Retinal pigment epithelial cell (primary cell): ENCODE data around the gene SLC8A2.

Experiments
- DNase-seq: peaks from one replicate; pipeline ENCODE4 v3.0.0-alpha.2; 2010; ENCODE audit warnings: low read depth
- H3K4me3 ChIP-seq: 2 replicates; pipeline ENCODE4 v1.5.1; 2011; ENCODE audit warnings: mild to moderate bottlenecking, low read length, control low read depth, moderate library complexity
- CTCF ChIP-seq: conservative IDR thresholded peaks from 2 replicates; pipeline ENCODE4 v1.5.1; 2011; ENCODE audit warnings: low read depth, low read length, control low read depth, inconsistent platforms

SLC8A2 gene

GRCh38 chr19:47407417-47407774 lies 64.3 kb downstream of the SLC8A2 start:
- DNase-seq: no peak
- H3K4me3 ChIP-seq: no peak overlapping the region
- no peak for TF ChIP-seq CTCF

- no peak for TF ChIP-seq CTCF
- no peak overlapping the region for H3K4me3 ChIP-seq
- DNase-seq: no peak
These were observed 64.8 kb downstream of the SLC8A2 start for GRCh38 chr19:47406711-47407416.

- H3K4me3 ChIP-seq: no peak overlapping the region
- no peak for TF ChIP-seq CTCF
- no peak for DNase-seq
These were observed 65.8 kb downstream of the SLC8A2 start for GRCh38 chr19:47405854-47406417.

- DNase-seq: no peak
- no peak overlapping the region for H3K4me3 ChIP-seq
- no peak for TF ChIP-seq CTCF
These were observed 66.5 kb downstream of the SLC8A2 start for GRCh38 chr19:47405197-47405550.

- DNase-seq: no peak
- no peak for TF ChIP-seq CTCF
- H3K4me3 ChIP-seq: no peak overlapping the region
These were observed 67.1 kb downstream of the SLC8A2 start for GRCh38 chr19:47404334-47405196.

GRCh38 chr19:47402504-47402903 lies 69.2 kb downstream of the SLC8A2 start:
- DNase-seq: no peak
- no peak overlapping the region for H3K4me3 ChIP-seq
- TF ChIP-seq CTCF: no peak
